Fibroblast of the aortic adventitia (primary cell): ENCODE results near the gene TRIM45. TPM values are rescaled to one million over a fixed set of nuclear protein-coding genes. Genes with fewer than 3 reads are reported as not detected.

ENCODE experiments used
- DNase-seq: peaks from one replicate; pipeline ENCODE4 v3.0.0-alpha.2; 2010; ENCODE audit warnings: low read depth
- H3K4me3 ChIP-seq: 2 replicates; pipeline ENCODE4 v1.5.1; 2011; ENCODE audit warnings: low read depth, mild to moderate bottlenecking, control low read depth, low read length, moderate library complexity
- total RNA-seq: library from RNA; depleted of rRNA; stranded (reverse); fragments of >200 nt; gene quantifications from 2 replicates; pipeline ENCODE4 v1.2.3, GENCODE V29; 2012; ENCODE audit warnings: low replicate concordance
- TF ChIP-seq, protein P1 (sequence below): IDR thresholded peaks from 2 replicates; pipeline ENCODE4 v1.5.1; 2011; ENCODE audit warnings: mild to moderate bottlenecking, low read length, control low read depth, inconsistent platforms; ENCODE audit not compliant: insufficient read depth

Gene TRIM45
- total RNA-seq, 1 donor: 3.3 TPM

GRCh38 chr1:117101334-117101733 lies 20.2 kb downstream of the TRIM45 start:
- H3K4me3 ChIP-seq: no peak overlapping the region
- TF ChIP-seq, protein P1, sequence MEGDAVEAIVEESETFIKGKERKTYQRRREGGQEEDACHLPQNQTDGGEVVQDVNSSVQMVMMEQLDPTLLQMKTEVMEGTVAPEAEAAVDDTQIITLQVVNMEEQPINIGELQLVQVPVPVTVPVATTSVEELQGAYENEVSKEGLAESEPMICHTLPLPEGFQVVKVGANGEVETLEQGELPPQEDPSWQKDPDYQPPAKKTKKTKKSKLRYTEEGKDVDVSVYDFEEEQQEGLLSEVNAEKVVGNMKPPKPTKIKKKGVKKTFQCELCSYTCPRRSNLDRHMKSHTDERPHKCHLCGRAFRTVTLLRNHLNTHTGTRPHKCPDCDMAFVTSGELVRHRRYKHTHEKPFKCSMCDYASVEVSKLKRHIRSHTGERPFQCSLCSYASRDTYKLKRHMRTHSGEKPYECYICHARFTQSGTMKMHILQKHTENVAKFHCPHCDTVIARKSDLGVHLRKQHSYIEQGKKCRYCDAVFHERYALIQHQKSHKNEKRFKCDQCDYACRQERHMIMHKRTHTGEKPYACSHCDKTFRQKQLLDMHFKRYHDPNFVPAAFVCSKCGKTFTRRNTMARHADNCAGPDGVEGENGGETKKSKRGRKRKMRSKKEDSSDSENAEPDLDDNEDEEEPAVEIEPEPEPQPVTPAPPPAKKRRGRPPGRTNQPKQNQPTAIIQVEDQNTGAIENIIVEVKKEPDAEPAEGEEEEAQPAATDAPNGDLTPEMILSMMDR: no peak
- no peak for DNase-seq

DNA sequence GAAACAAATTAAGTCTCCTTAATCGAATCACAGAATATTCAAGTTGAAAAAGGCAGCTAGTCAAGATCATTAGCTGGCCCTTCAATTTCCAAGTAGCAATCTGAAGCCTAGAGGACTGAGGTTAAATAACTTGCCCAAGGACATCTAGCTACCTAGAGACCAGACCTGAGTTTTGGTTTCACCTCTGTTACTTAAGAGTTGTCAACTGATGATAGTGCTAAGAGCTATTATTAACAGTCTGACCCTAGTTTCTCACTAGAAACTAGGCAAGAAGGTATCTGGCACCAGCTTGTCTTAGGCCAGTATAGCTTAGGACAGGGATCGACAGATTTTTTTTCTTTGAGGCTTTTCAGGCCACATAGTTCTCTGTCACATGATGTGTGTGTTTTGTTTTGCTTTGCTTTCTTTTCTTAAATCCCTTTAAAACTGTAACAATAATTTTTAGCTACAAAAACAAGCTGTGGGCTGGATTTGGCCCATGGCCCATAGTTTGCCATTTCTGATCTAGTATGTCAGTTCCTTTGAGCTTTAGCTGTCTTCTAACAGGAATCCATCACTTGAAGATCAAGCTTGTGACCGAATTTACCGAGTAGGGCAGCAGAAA lies 23.2 kb downstream of the TRIM45 start:
- DNase-seq: no peak
- no peak overlapping the region for H3K4me3 ChIP-seq
- TF ChIP-seq, protein P1: no peak

GRCh38 chr1:117097443-117097842 lies 24.1 kb downstream of the TRIM45 start:
- no peak for DNase-seq
- H3K4me3 ChIP-seq: no peak overlapping the region
- TF ChIP-seq, protein P1: no peak

DNA sequence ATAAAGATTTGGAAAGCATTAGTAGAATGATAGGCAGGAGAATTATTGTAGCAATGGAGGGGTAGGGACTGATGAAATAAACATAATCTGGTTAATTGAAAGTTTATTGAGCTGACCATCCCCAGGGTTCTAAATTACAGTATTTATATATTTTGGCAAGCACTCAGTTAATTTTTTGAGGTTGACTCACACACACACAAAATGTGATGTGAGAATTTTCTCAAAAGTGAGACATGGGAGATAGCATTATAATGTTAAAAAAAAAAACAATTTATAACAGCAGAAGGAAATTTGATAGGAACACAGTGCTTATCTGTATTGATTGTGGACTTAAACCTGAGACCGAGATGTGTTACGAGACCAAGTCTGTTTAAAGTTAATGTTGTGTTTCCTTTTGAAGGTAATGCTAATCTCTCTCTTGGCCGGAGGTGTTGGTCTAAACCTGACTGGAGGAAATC lies 24.6 kb downstream of the TRIM45 start:
- TF ChIP-seq, protein P1: no peak
- DNase-seq: peak; percentile 54

DNA sequence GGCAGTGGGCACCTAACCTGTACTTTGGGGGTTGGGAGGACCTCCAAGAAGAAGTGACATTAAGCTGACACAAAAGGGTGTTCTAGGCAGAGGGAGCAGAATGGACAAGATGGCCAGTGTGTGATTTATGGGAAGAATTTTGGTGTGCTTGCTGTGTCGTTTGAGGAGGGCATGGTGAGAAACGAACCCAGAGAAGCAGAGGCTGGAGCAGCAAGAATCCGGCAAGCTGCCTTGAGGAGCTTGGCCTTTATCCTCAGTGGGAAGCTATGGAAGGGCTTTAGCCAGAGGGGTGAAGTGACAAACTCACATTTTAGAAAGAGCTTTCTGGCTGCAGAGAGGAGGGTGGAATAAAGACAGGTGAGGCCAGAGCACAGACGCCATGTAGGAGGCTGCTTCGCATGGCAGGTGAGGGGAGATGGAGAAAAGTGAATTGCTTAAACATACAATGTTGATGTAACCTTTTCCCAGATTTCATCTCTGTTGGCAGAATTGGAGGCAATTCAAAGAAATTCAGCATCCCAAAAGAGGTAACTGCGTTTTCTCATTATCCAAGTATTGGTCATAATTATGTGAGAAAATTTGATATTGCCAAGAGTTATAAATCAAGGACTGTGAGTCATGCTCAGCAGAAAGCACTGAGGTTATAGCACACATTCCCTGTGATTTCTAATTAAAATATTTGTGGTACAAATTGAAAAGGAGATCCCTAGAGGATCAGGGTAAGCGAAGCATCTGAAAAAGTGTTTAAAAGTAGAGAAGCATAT lies 26.5 kb downstream of the TRIM45 start:
- H3K4me3 ChIP-seq: no peak overlapping the region
- TF ChIP-seq, protein P1: no peak
- peak; percentile 70 for DNase-seq

More for the DNA sequence above, 24.6 kb downstream of the TRIM45 start:
- H3K4me3 ChIP-seq: no peak overlapping the region

DNA sequence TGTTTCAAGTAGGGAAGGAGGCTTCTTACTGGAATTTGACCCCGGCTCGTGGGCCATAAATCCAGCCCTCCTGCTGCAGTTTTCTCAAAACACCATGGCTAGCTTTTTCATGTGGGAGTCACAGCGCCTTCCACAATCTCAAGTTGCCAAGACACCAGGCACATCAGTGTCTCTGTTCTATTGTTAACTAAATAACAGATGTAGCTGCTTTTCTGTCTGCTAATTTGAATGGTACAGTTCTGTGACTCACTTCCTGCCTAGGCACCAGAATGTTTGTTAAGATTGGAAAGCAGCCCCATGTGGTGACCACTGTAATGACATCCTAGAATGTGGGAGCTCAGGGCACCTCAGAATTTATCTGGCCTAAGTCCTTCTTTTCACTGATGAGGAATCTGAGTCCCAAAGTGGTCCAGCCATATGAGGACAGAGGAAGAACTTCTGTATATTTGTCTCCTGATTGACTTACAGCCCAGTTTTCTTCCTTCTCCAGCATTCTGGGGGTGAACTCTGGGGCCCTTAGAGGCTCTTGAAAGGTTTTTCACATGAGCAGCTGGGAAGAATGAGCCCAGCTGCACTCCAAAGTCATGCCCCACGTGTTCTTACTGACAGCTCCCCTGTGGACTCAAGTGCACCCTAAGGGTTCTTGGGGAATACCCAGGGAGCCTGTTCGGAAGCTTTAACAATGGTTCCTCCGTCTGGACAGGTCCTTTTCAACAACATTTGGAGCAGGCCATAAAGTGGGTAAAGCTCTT lies 27.5 kb downstream of the TRIM45 start:
- TF ChIP-seq, protein P1: peak; percentile 49
- no peak overlapping the region for H3K4me3 ChIP-seq
- DNase-seq: peak; percentile 83
